ENCODE results near the gene ATF7IP.
A peak's percentile ranks its signal among the peaks of the same experiment; 100 is the strongest.

ATF7IP gene

GRCh38 chr12:14410841-14411569 lies 45.5 kb downstream of the ATF7IP start:
- H3K36me3 Mint-ChIP-seq (ENCODE audit: insufficient read depth), result peaks cover 8% of the 10 kb centered on the region
- H3K4me1 Mint-ChIP-seq (ENCODE audit: low read depth in 2 of 2), result peaks cover 29 to 54% of the 10 kb centered on the region in 2 donors
- peak overlapping the region; percentile 56 to 66 for H3K4me3 Mint-ChIP-seq
- ATAC-seq (replicated peaks) (peak; percentile 88), DNase-seq (peak; percentile 19 to 47 (median 22))
- H3K27me3 Mint-ChIP-seq, result no peaks in the 10 kb centered on the region
- H3K27ac Mint-ChIP-seq, result peak overlapping the region; percentile 77 to 92
- H3K9me3 Mint-ChIP-seq, result no peaks in the 10 kb centered on the region

DNA sequence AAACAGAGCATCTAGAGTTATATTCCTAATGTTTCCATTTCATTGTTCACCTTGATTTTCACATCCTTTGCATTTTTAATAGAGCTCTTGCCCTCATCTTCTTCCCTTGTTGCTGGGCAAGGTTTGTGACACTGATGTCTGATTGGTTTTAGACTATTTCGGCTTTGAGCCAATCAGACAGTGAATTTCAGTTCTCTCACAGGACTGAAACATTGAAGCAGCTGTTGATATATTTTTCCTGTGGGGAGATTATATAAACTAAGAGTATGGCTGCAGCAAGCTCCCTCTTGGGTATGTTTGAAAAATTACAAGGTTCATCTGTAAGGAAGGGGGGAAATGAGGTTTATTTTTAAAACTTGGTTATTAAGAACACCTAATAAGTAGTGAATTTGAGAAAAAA lies 51.2 kb downstream of the ATF7IP start:
- Mint-ChIP-seq H3K27ac (peak overlapping the region; percentile 49 to 84), H3K4me3 (peak overlapping the region; percentile 59 to 69), H3K36me3 (ENCODE audit: insufficient read depth) (peaks cover 9% of the 10 kb centered on the region), H3K4me1 (ENCODE audit: low read depth in 2 of 2) (peaks cover 35 to 58% of the 10 kb centered on the region in 2 donors), H3K9me3 (no peaks in the 10 kb centered on the region), H3K27me3 (no peaks in the 10 kb centered on the region)
- ATAC-seq (replicated peaks) (peak; percentile 80), DNase-seq (peak; percentile 36 to 46 (median 42))

DNA sequence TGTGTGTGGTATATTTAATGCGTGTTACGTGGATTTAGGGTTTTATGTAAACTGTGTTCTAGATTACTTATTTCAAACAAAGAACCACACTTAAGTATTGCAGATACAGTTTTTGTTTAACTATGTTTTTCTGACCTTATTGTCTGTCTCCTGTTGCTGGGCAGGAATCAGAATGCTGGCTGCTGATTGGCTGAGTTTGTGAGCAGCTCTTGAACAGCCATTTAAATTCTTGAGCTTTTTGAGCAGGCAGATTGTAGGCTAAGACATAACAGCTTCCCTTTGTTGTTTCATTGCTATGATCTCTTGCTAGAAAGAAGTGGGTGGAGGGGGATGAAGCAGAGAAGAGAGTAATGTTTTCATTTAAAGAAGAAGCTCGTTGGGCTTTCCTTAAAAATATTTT lies 52.2 kb downstream of the ATF7IP start:
- Mint-ChIP-seq H3K9me3 (no peaks in the 10 kb centered on the region), H3K27me3 (no peaks in the 10 kb centered on the region), H3K27ac (peak overlapping the region; percentile 45 to 90), H3K4me3 (peak overlapping the region; percentile 62 to 78), H3K4me1 (ENCODE audit: low read depth in 2 of 2) (peaks cover 33 to 58% of the 10 kb centered on the region in 2 donors), H3K36me3 (ENCODE audit: insufficient read depth) (peaks cover 7% of the 10 kb centered on the region)
- ATAC-seq (replicated peaks) (peak; percentile 66), DNase-seq (peak; percentile 55 to 59 (median 55))

DNA sequence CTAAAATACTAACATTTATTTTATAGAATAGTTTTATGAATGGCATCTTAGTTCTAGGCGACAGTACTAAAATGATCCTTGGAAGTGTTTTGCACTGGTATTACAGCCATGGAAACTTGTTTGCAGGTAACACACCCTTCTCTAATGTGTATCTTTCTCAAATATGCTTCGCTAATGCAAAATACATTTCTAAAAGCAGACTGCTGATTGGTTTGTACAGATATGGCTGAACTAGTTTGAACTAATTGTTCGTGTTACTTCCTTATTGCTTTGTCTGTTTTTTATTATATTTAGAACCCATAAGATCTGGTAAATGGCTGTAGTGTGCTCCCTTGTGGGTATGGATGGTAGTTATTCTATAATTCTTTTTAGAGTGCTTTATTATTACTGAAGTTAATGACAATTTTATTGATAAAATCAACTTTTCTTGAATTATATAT lies 53.0 kb downstream of the ATF7IP start:
- Mint-ChIP-seq H3K4me3 (peak overlapping the region; percentile 15 to 78), H3K27ac (no peak overlapping the region), H3K36me3 (ENCODE audit: insufficient read depth) (peaks cover 7% of the 10 kb centered on the region), H3K9me3 (no peaks in the 10 kb centered on the region), H3K27me3 (no peaks in the 10 kb centered on the region), H3K4me1 (ENCODE audit: low read depth in 2 of 2) (peaks cover 32 to 60% of the 10 kb centered on the region in 2 donors)
- no peak for DNase-seq
- ATAC-seq (replicated peaks), result peak; percentile 73

- Mint-ChIP-seq H3K27me3 (no peaks in the 10 kb centered on the region), H3K27ac (peak overlapping the region; percentile 9 to 81), H3K9me3 (no peaks in the 10 kb centered on the region), H3K36me3 (ENCODE audit: insufficient read depth) (peaks cover 44% of the 10 kb centered on the region), H3K4me3 (peak overlapping the region in 1 of 2 donors; percentile 16), H3K4me1 (ENCODE audit: low read depth in 2 of 2) (peaks cover 40 to 67% of the 10 kb centered on the region in 2 donors)
- DNase-seq, result no peak
- no peak for ATAC-seq (replicated peaks)
Measured at GRCh38 chr12:14422516-14423230, 57.2 kb downstream of the ATF7IP start.

DNA sequence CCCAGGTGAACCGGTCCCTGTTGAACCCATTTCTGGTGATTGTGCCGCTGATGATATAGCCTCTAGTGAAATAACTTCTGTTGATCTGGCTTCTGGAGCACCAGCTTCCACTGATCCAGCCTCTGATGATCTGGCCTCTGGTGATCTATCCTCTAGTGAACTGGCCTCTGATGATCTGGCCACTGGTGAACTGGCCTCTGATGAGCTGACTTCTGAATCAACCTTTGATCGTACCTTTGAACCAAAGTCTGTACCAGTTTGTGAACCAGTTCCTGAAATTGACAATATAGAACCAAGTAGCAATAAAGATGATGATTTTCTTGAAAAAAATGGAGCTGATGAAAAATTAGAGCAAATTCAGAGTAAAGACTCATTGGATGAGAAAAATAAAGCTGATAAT lies 59.1 kb downstream of the ATF7IP start:
- DNase-seq, result no peak
- peak overlapping the region; percentile 19 to 51 for H3K27ac Mint-ChIP-seq
- no peaks in the 10 kb centered on the region for H3K9me3 Mint-ChIP-seq
- H3K4me3 Mint-ChIP-seq, result peak overlapping the region; percentile 26 to 43
- no peaks in the 10 kb centered on the region for H3K27me3 Mint-ChIP-seq
- H3K4me1 Mint-ChIP-seq (ENCODE audit: low read depth in 2 of 2), result peaks cover 47 to 75% of the 10 kb centered on the region in 2 donors
- H3K36me3 Mint-ChIP-seq (ENCODE audit: insufficient read depth), result peaks cover 49% of the 10 kb centered on the region
- ATAC-seq (replicated peaks), result no peak

- ATAC-seq (replicated peaks), result no peak
- no peak for DNase-seq
- Mint-ChIP-seq H3K27ac (peak overlapping the region; percentile 40 to 53), H3K4me3 (peak overlapping the region in 1 of 2 donors; percentile 73), H3K4me1 (ENCODE audit: low read depth in 2 of 2) (peaks cover 46 to 75% of the 10 kb centered on the region in 2 donors), H3K9me3 (no peaks in the 10 kb centered on the region), H3K36me3 (ENCODE audit: insufficient read depth) (peaks cover 49% of the 10 kb centered on the region), H3K27me3 (no peaks in the 10 kb centered on the region)
Measured at GRCh38 chr12:14426792-14427191, 61.3 kb downstream of the ATF7IP start.

DNA sequence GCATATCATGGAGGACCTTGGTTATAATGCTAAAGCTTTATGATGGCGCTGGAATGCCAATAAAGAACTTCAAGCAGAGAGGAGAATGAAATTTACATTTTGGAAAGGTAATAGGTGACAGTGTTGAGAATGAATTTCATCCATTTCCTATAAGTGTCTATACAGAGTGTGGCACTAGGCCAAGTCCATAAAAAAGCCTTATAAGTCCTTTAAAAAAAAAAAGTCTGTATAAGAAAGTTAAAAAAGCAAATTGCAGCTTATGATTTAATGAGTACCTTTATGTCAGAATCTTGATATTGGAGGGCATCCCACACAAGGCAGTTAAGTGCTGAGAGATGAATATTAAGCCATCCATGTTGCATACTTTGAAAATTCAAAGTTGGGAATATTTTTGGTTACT lies 62.4 kb downstream of the ATF7IP start:
- Mint-ChIP-seq H3K4me1 (ENCODE audit: low read depth in 2 of 2) (peaks cover 46 to 74% of the 10 kb centered on the region in 2 donors), H3K4me3 (peak overlapping the region; percentile 46 to 73), H3K36me3 (ENCODE audit: insufficient read depth) (peaks cover 55% of the 10 kb centered on the region), H3K9me3 (no peaks in the 10 kb centered on the region), H3K27me3 (no peaks in the 10 kb centered on the region), H3K27ac (peak overlapping the region in 1 of 2 donors; percentile 40)
- DNase-seq (no peak), ATAC-seq (replicated peaks) (no peak)

GRCh38 chr12:14430394-14430986 lies 65.0 kb downstream of the ATF7IP start:
- ATAC-seq (replicated peaks) (no peak), DNase-seq (no peak)
- Mint-ChIP-seq H3K9me3 (no peaks in the 10 kb centered on the region), H3K27ac (peak overlapping the region in 1 of 2 donors; percentile 73), H3K27me3 (no peaks in the 10 kb centered on the region), H3K4me3 (peak overlapping the region in 1 of 2 donors; percentile 57), H3K36me3 (ENCODE audit: insufficient read depth) (peaks cover 57% of the 10 kb centered on the region), H3K4me1 (ENCODE audit: low read depth in 2 of 2) (peaks cover 42 to 61% of the 10 kb centered on the region in 2 donors)

GRCh38 chr12:14431975-14432374 lies 66.5 kb downstream of the ATF7IP start:
- ATAC-seq (replicated peaks), result no peak
- Mint-ChIP-seq H3K36me3 (ENCODE audit: insufficient read depth) (peaks cover 57% of the 10 kb centered on the region), H3K9me3 (no peaks in the 10 kb centered on the region), H3K4me3 (peak overlapping the region; percentile 32 to 54), H3K4me1 (ENCODE audit: low read depth in 2 of 2) (peaks cover 39 to 60% of the 10 kb centered on the region in 2 donors), H3K27ac (peak overlapping the region; percentile 44 to 82), H3K27me3 (no peaks in the 10 kb centered on the region)
- DNase-seq, result no peak

GRCh38 chr12:14435627-14436026 lies 70.1 kb downstream of the ATF7IP start:
- Mint-ChIP-seq H3K27ac (peak overlapping the region; percentile 57 to 91), H3K9me3 (no peaks in the 10 kb centered on the region), H3K27me3 (no peaks in the 10 kb centered on the region), H3K36me3 (ENCODE audit: insufficient read depth) (peaks cover 78% of the 10 kb centered on the region), H3K4me1 (ENCODE audit: low read depth in 2 of 2) (peaks cover 23 to 34% of the 10 kb centered on the region in 2 donors), H3K4me3 (no peak overlapping the region)
- no peak for ATAC-seq (replicated peaks)
- no peak for DNase-seq

GRCh38 chr12:14442221-14442881 lies 76.9 kb downstream of the ATF7IP start:
- no peaks in the 10 kb centered on the region for H3K27me3 Mint-ChIP-seq
- ATAC-seq (replicated peaks) (no peak), DNase-seq (no peak)
- peak overlapping the region; percentile 29 to 67 for H3K27ac Mint-ChIP-seq
- peaks cover 89% of the 10 kb centered on the region for H3K36me3 Mint-ChIP-seq (ENCODE audit: insufficient read depth)
- H3K4me1 Mint-ChIP-seq (ENCODE audit: low read depth in 2 of 2), result peaks cover 18 to 34% of the 10 kb centered on the region in 2 donors
- no peak overlapping the region for H3K4me3 Mint-ChIP-seq
- H3K9me3 Mint-ChIP-seq, result no peaks in the 10 kb centered on the region

DNA sequence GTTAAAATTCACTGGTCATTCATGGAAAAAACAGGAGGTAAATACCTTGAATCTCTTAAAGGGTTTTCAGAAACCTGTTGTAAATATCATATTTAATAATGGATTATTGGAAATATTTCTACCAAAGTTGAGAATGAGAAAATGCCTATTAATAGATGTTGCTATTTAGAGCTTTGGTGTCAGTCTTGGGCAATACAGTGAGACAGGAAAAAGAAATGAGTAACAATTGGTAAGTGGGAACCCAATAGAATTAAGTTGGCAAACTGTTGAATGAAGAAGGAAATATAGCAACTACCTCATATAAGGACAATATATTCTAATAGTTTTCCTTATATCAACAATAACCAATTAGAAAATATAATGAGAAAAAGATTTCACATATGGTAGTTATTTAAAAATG lies 78.0 kb downstream of the ATF7IP start:
- H3K27ac Mint-ChIP-seq, result peak overlapping the region in 1 of 2 donors; percentile 67
- no peaks in the 10 kb centered on the region for H3K9me3 Mint-ChIP-seq
- H3K27me3 Mint-ChIP-seq, result no peaks in the 10 kb centered on the region
- DNase-seq, result no peak
- ATAC-seq (replicated peaks), result no peak
- no peak overlapping the region for H3K4me3 Mint-ChIP-seq
- H3K4me1 Mint-ChIP-seq (ENCODE audit: low read depth in 2 of 2), result peaks cover 24 to 46% of the 10 kb centered on the region in 2 donors
- H3K36me3 Mint-ChIP-seq (ENCODE audit: insufficient read depth), result peaks cover 86% of the 10 kb centered on the region

All from effector memory CD8-positive, alpha-beta T cell (primary cell).